GM21390 (cell line): ENCODE results near the gene TIMD4.
A peak's percentile ranks its signal among the peaks of the same experiment; 100 is the strongest.
"Not testable (repeated sequence)": the region's sequence is repeated elsewhere in the genome, so short reads cannot be mapped to it uniquely, and the experiment has no call there.

Experiments
- ATAC-seq: cut with Tn5 transposase; IDR thresholded peaks from one replicate; pipeline ENCODE4 v1.9.1; 2021; ENCODE audit not compliant: unreplicated experiment

The TIMD4 gene

DNA sequence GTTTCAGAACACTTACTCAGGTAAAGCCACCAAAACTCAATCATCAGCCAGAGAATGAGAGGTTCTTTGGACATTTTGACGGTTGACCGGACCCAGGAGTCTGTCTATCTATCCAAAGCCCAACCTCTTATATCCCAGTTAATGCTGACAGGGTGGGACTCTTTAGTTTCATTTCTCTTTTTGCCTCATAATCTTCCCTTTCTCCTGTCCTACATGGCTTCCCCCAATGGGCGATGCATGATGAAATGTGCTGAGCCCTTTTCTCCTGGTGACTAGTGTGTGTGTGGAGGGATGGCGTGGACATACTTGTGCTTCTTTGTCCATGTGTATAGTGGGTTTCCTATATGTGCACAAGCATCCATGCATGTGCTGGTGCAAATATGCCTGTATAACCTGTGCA lies at the start of gene TIMD4:
Gene TIMD4, minus strand, starts transcription at position 102 of the 400 bp plus-strand sequence. Its CDS starts 28 bp downstream, at position 74.
- ATAC-seq = no peak

DNA sequence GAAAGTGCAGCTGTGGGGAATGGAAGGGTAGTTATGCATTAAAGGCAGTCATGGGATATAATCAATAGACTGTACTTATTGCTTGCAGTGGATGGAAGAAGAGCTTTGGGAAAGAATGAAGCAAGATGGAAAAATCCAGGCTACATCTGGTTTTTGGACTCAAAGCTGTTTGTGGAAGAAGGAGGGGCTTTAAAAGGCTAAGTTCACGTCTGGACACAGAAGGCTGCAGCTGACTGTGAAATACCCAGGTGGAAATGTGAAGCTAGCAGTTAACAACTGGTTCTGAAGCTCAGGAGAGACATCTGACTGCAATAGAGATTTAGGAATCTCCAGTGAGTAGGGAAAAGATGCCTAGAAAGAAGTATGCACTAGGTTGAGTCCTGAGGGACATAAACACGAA lies 43.2 kb upstream of the TIMD4 start:
- no peak for ATAC-seq

DNA sequence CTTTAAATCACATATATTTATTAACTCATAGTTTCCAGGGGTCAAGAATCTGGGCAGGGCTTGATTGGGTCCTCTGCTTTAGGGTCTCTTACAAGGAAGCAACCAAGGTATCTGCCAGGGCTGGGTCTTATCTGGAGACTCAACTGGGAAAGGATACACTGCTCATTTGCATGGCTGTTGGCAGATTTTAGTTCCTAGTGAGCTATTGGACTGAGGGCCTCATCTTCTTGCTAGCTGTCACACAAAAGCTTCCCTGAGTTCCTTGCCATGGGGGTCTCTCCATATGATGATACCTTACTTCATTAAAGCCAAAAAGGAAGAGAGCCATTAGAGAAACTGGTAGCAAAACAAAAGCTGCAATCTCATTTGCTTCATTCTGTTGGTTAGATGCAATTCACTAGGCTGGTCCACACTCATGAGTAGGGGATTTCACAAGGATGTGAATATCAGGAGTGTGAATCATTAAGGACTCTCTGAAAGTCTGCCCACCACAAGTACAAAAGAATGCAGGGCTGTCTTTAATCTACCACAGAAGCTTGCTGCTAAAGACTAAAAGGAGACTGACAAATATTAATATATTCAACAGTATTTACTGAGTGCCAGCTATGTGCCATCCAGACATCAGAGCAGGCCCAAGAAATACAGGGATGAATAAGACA lies 42.0 kb upstream of the TIMD4 start:
- ATAC-seq = no peak

DNA sequence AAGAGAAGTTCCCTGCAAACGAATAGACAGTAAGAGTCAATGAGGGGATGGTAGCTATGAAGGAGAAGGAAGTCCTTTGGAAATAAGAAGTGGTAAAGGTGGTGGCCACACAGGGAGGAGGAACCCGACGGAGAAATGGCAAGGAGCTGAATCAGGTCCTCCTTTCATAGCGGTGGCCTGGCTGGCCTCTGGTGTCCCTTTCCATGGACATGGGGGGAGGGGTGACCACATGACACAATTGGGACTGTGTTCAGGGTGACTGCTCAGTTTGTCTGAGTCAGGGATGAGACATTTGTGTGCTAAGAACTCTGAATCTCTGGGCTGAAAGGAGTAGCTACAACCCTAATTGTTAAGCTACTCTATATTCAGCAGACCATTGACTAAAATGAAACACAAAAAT lies 28.7 kb upstream of the TIMD4 start:
- ATAC-seq = no peak

DNA sequence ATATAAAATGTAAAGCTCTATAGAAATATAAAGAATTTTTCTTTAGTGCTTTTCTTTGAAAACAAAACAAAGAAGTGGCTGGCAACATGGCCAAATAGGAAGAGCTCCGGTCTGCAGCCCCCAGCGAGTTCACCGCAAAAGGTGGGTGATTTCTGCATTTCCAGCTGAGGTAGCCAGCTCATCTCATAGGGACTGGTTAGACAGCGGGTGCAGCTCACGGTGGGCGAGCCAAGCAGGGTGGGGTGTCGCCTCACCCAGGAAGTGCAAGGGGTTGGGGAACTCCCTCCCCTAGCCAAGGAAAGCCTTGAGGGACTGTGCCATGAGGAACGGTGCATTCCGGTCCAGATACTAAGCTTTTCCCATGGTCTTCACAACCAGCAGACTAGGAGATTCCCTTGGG lies 21.0 kb upstream of the TIMD4 start:
- no peak for ATAC-seq

DNA sequence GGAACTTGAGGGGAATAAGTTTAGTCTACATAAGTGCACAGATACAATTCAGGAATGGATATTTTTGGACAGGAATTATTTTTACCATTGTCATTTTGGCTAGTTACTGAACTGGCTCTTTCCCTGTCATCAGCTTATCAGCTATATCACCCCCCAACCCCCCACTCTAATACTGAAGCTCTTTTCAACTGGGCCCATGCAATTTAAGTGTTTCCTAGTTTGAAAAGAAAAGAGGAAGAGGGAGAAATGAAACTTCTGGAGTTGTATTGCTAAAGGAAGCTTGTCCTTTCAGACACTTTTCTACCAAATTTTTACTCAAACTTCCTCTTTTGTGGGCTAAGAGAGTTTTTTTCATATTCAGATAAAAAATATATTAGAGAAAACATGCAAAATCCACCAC lies 18.5 kb upstream of the TIMD4 start:
- no peak for ATAC-seq

DNA sequence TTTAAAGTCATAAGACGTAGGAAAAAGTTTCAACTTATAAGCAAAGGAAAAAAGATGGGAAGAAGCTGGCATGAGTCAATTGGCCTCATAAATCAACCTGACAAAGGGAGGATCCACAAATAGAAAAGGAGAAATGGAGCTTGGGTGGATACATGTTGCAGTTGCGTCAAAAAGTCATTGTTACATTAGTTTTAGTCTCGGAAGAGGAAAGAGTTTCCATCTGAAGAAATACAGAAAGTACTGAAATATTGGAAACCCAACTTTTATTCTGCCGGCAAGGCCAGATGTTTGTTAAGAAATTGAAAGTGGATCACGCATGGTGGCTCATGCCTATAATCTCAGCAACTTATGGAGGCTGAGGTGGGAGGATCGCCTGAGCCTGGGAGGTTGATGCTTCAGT lies 11.3 kb upstream of the TIMD4 start:
- ATAC-seq = no peak

DNA sequence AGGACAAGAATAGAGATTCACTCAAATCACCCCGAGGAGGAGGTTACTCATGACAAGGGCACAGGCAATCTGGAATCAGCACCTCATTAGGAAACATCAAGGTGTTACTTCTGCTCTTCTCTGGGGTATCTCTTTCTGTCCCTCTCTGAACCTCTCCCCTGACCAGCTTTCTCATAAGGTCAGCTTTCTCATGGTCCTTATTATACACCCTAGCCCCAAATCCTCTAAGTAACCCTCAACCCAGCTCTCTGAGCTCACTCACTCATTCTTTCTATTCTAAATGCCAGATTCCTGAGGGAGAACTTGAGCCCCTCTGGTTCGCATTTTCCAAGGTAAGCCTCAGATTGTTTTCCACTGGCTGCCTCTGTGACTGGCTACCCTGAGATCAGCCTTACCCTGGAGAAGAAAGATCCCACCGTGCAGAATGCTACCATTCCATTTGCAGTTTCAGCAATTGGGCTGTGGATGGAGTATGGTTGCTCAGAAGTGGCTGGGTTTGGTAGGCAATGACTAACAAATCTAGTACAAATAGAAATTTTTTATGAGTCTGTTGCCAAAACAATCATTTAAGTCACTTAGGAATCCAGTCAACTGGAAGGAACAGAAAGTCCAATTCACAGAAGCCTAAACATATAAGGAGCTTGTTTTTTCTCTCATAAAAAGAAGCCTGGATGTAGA lies 9.0 kb upstream of the TIMD4 start:
- ATAC-seq = no peak

DNA sequence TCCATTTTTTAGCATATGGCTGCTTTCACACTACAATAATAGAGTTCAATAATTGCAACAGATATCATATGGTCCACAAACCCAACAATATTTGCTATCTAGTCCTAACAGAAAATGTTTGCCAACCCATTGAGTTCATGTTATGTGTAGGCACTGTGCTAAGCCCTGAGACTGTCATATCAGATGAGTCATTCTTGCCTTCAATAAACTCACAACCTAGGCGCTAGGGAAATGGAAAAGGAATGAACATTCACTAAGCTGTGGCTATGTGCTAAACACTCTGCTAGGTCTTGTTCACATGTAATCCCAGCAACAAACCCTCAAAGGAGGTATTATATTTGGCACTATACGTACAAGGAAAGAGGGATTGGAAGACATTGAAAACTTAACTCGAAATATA lies 8.4 kb upstream of the TIMD4 start:
- ATAC-seq = no peak

DNA sequence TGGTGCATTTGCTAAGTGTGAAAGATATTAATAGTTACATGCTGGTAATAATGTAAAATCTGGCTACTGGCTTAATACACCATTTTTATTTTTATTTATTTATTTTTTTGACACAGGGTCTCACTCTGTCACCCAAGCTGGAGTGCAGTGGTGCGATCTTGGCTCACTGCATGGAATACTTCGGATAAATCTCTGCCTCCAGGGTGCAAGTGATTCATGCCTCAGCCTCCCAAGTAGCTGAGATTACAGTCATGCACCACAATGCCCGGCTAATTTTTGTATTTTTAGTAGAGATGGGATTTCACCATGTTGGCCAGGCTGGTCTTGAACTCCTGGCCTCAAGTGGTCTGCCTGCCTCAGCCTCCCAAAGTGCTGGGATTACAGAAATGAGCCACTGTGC lies 4.4 kb upstream of the TIMD4 start:
- not testable (repeated sequence) for ATAC-seq

DNA sequence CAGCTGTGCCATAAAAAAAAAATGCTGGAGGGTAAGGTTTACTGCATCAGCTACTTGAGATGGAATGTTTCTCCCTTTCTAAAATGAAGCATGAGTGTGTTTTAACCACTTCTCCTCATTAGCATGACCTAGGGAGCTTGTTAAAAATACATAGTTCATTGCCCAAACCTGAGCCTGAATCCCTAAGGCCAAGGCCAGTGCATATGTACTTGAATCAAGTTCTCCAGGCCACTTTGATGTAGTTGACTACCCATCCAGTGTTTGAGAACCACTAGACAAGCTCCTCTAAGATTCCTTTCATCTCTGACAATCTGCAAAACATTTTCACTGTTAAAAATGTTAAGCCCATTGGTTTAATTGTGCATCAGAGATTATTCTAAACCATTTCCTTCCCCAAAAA lies 6.7 kb downstream of the TIMD4 start:
- ATAC-seq = no peak

DNA sequence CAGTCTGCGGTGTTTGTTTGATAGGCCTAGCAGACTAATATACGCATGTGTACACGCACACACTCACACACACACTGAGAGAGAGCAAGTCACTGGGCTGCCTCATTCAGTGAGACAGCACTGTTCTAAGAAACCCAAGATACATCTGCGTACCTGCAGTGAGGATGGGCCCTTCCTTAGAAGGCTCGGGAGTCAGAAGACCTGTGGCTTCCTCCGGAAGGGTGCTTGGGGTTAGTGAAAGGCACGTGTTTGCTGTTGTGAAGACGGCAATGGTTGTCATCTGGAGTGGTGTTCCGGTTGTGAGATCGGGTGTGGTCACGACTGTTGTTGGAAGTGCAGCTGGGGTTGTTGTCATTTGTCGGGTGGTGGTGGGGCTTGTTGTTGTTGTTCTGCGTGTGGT lies 11.7 kb downstream of the TIMD4 start:
- ATAC-seq = no peak

DNA sequence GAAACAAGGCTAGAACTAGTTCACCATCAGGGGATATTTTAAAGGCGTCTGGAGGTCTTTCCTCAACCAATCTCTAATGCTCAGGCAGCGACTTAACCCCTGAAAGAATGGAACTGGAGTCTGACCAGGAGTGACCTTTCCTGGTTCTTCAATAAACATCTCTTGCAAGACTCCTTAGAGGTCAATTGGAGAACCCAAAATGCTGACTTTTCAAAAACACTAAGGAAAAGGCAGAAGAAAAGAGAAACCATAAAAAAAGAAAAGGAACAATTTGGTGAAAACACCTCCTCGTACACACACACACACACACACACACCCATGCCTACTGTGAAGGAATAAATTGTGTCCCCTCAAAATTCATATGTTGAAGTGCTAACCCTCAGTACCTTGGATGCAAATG lies 12.3 kb downstream of the TIMD4 start:
- no peak for ATAC-seq

DNA sequence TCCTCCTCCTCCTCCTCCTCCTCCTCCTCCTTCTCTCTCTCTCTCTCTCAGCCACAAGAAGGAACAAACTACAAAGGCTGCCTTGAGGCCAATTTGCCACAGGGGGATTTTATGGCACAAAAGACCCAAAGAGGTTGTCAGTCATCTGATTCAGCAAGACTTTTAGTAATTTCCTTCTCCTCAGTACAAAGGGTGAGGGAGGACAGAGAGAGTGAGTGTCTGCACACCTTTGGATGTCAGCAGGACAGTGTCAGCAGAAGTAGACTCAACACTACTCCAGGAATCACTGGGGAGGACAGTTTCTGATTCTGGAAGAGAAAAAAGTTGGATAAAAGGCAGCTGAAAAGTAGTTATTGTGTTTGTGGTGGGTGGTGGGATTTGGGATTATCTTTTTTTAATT lies 13.6 kb downstream of the TIMD4 start:
- no peak for ATAC-seq

DNA sequence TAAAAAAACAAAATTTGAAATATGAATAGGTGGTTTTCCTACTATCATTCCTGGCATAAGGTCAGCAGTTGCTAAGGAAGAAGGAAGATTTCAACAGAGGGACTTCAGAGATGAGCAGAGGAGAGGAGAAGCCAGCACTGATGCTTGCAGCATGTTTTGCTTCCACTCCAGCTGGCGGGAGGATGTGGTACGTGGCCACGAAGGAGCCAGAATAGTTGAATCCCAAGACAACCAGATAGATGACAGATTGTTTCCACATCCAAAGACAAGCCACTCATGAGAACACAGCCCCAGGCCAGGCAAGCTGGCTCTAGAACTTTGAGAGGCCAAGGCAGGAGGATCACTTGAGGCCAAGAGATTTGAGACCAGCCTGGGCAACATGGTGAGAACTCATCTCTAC lies 15.1 kb downstream of the TIMD4 start:
- no peak for ATAC-seq

DNA sequence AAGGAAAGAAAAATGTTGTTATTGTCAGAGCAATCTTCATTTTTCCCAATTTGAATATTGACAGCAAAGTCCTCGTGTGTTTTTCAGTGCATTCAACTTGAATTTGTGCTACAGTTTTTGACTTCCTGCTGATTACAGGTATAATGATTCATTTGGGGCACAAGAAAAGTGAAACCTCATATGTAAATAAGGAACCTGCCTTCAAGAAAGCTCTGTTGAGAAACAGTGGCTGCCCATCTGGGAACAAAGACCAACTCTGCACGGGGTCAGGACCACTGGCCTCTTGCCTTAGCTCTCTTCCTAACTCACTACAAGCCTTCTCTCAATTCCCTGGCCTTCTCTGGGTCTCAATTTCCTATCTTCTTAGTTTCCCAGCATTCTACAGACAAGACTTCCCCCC lies 21.0 kb downstream of the TIMD4 start:
- ATAC-seq = peak; percentile 98

DNA sequence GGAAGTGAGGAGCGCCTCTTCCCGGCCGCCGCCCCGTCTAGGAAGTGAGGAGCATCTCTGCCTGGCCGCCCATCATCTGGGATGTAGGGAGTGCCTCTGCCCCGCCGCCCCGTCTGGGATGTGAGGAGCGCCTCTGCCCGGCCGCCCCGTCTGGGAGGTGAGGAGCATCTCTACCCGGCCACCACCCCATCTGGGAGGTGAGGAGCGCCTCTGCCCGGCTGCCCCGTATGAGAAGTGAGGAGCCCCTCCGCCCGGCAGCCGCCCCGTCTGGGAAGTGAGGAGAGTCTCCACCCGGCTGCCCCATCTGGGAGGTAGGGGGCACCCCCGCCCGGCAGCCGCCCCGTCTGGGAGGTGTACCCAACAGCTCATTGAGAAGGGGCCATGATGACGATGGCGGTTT lies 22.6 kb downstream of the TIMD4 start:
- ATAC-seq = not testable (repeated sequence)

DNA sequence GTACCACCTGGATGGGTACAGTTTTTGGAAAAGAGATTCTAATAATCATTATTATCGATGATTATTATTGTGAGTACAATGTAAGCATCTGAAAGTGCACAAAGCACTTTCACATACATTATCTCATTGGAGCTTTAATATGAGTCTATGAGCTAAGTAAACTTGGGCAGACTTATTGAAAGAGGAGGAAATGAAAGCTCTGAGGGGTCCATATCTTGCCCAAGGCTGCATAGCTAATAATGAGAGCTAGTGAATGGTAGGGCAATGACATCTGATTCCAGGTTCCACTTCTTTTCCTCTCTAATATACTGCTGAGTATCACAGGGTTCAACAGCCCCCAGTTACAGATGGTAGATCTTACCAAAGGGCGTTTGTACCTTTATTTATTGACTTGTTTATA lies 26.1 kb downstream of the TIMD4 start:
- ATAC-seq = no peak

DNA sequence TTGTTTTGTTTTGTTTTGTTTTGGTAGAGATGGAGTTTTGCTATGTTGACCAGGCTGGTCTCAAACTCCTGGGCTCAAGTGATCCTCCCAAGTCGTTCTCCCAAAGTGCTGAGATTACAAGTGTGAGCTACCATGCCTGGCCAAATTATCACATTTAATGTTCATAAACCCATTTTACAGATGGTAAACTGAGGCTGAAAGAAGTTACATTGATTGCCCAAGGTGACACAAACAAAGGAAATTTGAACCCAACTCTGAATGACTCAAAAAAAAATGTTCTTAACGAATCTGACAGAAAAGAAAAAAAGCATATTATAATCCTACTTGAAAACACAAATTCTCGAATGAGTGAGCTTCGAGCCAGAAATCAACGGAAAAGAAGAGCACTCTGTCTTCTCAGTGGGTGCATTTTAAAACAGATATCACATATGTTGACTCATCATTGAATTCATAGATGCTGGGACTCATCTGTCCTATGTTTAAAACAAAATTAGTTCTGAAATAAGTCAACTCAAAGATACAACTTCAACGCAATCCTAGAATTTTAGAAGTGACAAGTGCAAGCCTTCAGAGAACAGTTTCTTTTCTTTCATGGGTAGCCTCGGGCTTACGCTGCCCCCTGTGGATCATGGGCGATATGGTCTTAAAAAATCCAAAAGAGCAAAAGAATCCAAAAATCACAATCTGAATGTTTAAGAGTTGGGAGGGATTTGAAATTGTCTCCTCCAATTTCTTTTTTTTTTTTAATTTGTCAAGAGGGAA lies 28.4 kb downstream of the TIMD4 start:
- ATAC-seq = peak; percentile 38

DNA sequence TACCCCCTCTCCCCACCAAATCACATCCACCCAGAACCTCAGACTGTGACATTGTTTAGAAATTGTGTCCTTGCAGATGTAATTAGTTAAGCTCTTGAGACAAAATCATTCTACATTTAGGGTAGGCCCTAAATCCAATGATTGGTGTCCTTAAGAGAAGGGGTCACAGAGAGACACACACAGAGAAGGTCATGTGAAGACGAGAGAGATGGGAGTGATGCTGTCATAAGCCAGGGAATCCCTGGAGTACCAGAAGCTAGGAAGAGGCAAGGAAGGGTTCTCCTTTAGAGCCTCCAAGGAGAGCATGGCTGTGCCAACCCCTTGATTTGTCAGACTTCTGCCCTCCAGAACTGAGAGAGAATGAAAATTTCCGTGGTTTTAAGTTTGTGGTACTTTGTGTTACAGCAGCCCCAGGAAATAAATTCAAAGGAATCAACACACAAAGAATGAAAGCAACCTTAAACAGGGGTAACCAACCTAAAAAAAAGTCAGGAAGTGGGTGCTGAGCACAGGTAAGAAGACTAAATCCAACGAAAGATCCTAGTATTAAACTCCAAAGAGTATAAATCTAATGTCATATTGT lies 33.6 kb downstream of the TIMD4 start:
- ATAC-seq = no peak

DNA sequence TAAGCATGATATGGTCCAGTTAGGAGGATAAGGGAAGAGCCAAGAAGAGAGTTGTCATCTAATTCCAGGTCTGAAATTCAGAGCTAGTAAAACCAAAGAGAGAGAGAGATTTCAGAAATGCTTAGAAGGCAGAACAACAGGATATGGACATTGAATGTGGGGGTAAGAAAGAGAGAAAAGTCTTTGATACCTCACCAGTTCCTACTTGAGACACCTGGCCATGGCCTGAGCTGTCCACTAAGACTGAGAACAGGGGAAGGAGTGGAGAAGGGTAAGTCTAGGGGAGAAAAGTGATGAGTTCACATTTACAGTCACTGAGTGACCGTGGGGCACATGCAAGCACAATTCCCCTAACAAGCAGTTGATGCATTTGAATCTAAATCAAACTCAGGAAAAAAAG lies 35.5 kb downstream of the TIMD4 start:
- no peak for ATAC-seq

DNA sequence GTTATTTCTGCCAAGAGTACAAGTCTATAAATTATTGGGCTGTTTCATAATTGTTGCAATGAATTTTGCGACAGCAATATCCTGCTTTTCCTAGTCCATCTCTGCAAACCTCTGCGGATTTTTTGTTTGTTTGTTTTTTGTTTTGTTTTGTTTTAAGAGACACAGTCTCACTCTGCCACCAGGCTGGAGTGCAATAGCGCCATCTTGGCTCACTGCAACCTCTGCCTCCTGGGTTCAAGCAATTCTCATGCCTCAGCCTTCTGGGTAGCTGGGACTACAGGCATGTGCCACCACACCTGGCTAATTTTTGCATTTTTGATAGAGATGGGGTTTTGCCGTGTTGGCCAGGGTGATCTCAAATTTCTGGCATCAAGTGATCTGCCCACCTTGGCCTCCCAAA lies 37.3 kb downstream of the TIMD4 start:
- ATAC-seq = not testable (repeated sequence)
